Astrocyte of the cerebellum (primary cell): ENCODE results near the gene DCTN2.

Experiments
- DNase-seq: peaks from one replicate; pipeline ENCODE4 v3.0.0-alpha.2; 2011; ENCODE audit warnings: low read depth
- H3K4me3 ChIP-seq: 2 replicates; pipeline ENCODE4 v1.5.1; 2011; ENCODE audit warnings: mild to moderate bottlenecking, low read depth, low read length, moderate library complexity
- CTCF ChIP-seq: IDR thresholded peaks from 2 replicates; pipeline ENCODE4 v1.5.1; 2012; ENCODE audit warnings: low read length, low read depth, moderate library complexity, mild to moderate bottlenecking; ENCODE audit errors: missing control alignments
- in situ Hi-C: cut with HindIII; loops from 2 replicates; pipeline ENCODE4 v1.10.0; 2017; ENCODE audit warnings: low sequenced_read_pairs

The DCTN2 gene

GRCh38 chr12:57524814-57525614 lies 22.0 kb downstream of the DCTN2 start:
- DNase-seq, result no peak
- in situ Hi-C loops, result no loop called here
- TF ChIP-seq CTCF, result no peak
- H3K4me3 ChIP-seq, result no peak overlapping the region

GRCh38 chr12:57523706-57524614 lies 23.0 kb downstream of the DCTN2 start:
- DNase-seq, result no peak
- TF ChIP-seq CTCF, result no peak
- peak overlapping the region; percentile 81 for H3K4me3 ChIP-seq
- in situ Hi-C loops, result no loop called here

DNA sequence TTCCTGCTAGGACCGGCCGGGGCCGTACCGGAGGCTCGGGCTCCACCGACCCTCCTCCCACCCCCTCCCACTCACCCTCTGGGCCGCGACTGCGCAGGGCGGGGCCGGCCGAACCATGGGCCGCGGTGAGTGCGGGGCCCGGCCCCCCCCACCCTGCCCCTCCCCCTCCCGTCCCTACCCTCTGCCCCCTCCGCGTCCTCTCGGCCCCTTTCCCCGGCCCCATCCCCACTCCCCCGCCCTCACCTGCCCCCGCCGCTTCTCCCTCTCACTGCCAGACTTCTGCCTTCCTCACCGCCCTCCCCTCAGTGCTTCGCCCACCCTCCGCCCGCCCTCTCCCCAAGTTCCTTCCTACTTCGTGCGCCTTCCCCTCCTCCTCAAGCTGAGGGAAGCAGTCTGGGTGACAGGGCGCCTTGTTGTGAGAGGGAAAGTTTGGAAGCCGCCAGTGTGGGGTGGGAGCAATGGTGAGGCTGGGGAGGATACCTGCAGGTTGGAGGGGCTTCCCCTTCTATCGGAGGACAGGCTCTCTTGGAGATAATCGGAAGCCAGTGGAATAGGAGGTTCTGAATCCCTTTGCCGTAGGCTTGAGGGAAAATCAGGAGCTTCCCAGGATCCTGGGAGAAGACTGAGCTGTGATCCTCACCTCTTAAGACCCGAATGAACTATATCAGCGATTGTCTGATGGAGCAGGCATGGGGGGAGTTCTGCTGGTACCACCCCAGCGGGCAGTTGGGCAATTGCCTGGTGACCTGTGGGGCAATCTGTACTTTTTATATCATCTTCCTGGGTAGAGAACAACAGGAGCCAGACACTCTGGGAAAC lies 23.9 kb downstream of the DCTN2 start:
- no peak for TF ChIP-seq CTCF
- in situ Hi-C loops, result no loop called here

DNA sequence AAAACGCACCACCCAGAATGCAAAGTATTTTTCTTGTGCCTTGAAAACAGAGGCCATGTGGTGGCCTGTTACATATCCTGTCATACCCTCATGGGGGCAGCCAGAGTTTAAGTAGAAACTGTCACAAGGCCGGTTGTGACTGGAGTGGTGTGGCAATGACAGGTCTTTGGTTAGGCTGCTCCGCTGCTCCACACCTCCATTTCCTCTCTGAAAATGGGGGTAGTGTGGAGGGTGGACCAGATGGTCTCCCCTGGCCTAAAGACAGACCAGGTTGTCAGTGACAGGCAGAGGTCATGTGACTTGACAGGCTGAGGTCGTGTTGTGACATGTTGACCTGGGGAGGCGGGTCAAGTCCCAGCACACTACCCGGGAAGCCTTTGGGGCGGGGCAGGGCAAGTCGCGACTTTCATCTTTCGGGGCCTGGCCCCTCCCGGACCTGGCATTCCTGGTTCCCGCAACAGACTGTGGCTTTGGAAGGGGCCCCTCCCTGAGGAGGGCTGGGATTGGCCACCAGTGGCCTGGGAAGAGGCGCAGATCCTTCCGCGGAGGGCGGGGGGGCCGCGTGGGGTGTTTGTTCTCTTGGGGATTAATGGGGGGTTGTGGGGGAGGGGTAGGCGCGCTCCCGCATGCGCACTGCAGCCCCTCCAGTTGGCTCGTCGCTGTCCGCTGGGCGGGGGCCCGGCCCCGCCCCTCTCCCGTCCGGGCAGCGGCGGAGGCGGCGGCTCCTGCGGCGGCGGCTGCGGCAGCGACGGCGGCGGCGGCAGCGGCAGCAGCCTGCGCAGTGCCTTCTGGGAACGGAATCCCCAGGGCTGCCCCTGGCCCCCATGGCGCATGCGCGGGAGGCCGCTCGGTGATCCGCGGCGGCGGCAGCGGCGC lies 24.7 kb downstream of the DCTN2 start, which contains the start of gene MBD6:
Gene MBD6 (plus strand): TSS at position 814 of the 876 bp plus-strand sequence. CDS start 1,480 bp downstream, outside the sequence.
- in situ Hi-C loops, result no loop called here
- peak; percentile 55 for DNase-seq
- peak within 1 kb of the TSS; percentile 81 for H3K4me3 ChIP-seq
- no peak for TF ChIP-seq CTCF

More for the DNA sequence above, 23.9 kb downstream of the DCTN2 start:
- H3K4me3 ChIP-seq, result peak overlapping the region; percentile 81
- no peak for DNase-seq

DNA sequence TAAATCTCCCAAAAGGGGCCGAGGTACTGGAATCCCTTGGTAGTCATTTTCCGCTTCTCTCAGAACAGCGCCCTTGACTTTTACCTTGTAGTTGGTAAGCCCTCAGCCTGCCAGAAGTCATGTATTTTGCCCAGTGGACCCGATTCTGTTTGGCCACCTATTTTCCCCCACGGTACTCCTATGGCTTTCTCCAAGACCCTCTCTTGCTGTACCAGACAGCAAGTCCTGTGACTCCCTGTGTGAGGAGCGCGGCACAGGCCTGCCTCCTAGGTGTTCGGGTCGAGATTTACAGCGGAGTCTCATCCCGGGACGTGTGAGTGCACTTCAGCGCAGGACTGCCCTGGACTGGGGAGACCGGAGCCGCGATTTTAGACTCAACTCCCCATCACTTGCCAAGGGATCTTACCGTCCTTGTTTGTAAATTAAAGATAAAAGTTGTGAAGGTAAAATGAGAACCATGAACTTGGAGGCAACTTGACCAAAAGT lies 25.4 kb downstream of the DCTN2 start:
- no peak for DNase-seq
- TF ChIP-seq CTCF, result peak; percentile 20
- peak overlapping the region; percentile 81 for H3K4me3 ChIP-seq
- in situ Hi-C loops, result no loop called here
